Motor neuron (in vitro differentiated cells): Measurements from ENCODE around the gene MS4A6E. TPM values are rescaled to one million over a fixed set of nuclear protein-coding genes. Genes with fewer than 3 reads are reported as not detected.
A peak's percentile ranks its signal among the peaks of the same experiment; 100 is the strongest.
"Not testable (repeated sequence)": the region's sequence is repeated elsewhere in the genome, so short reads cannot be mapped to it uniquely, and the experiment has no call there.

ENCODE experiments used
- ATAC-seq, 8 experiments: fragments of 200-7000 bp; cut with Tn5 transposase; replicated peaks in 6 of 8; 2 replicates each; pipeline ENCODE4 v1.8.0; 2021; ENCODE audit warnings: mild to moderate bottlenecking in 8 of 8, moderate library complexity in 8 of 8
- H3K27ac ChIP-seq, 2 donors: fragments of 250-450 bp; sonication (Bioruptor Pico); 2 replicates each; pipeline ENCODE4 v1.9.0; 2021; ENCODE audit warnings: antibody characterized with exemption in 2 of 2, mild to moderate bottlenecking in 2 of 2, moderate library complexity in 1 of 2
- H3K4me1 ChIP-seq, 2 donors: fragments of 250-450 bp; sonication (Bioruptor Pico); replicated peaks in 1 of 2; 2 replicates each; pipeline ENCODE4 v1.6.1; 2021; ENCODE audit warnings: antibody characterized with exemption in 2 of 2, mild to moderate bottlenecking in 2 of 2, moderate library complexity in 1 of 2
- H3K4me3 ChIP-seq, 5 donors: fragments of 250-450 bp; sonication (Bioruptor Pico); 2 replicates each; pipeline ENCODE4 v1.9.0; 2021; ENCODE audit warnings: antibody characterized with exemption in 5 of 5, mild to moderate bottlenecking in 5 of 5, moderate library complexity in 4 of 5
- WGBS, 10 experiments: fragments of 450-650 bp; shearing (Covaris generic); methylation state at CpG; one replicate each; pipeline ENCODE4 v1.0.0; 2022; 5-methylcytosine and 5-hydroxymethylcytosine counted together
- in situ Hi-C, 9 experiments: fragments of 400-800 bp; cut with MboI; loops; one replicate each; pipeline ENCODE4 v1.15.0; 2021; ENCODE audit warnings: low sequenced_read_pairs in 9 of 9, low pct_unique_long_range_greater_than_20kb in 2 of 9; ENCODE audit not compliant: unreplicated experiment in 9 of 9
- total RNA-seq, 8 experiments: library from RNA; unstranded; fragments of 300-600 nt; gene quantifications; 2 replicates each; pipeline versions ENCODE4 v1.2.3 to v1.2.4, GENCODE V29; 2022

Gene MS4A6E
- total RNA-seq = not detected

GRCh38 chr11:60326955-60327354, at the start of gene MS4A6E:
Gene MS4A6E, plus strand, starts transcription at chr11:60327255. Its CDS starts 7,641 bp downstream, at chr11:60334896.
- no peaks in the 10 kb centered on the region for H3K4me1 ChIP-seq
- H3K4me3 ChIP-seq = no peak within 1 kb of the TSS
- H3K27ac ChIP-seq = no peak within 1 kb of the TSS
- in situ Hi-C loops = no loop called here
- no peak for ATAC-seq
- 0 to 88% (median 8%) methylated on average over 1 of the region's 1 CpG for WGBS, 10 experiments

- ATAC-seq = no peak
- WGBS, 10 experiments = 20 to 100% (median 97%) methylated on average over 1 to 3 of the region's 3 CpGs; no CpG with 5 or more reads in 2 of the 10 experiments
Observed at GRCh38 chr11:60280412-60280811, 46.6 kb upstream of the MS4A6E start, which contains the start of gene MS4A4A. Gene MS4A4A, plus strand, starts transcription at chr11:60280666. Its CDS starts 10 bp downstream, at chr11:60280676.

GRCh38 chr11:60281485-60281884, 45.6 kb upstream of the MS4A6E start:
- in situ Hi-C loops = no loop called here
- Histone ChIP-seq H3K4me3 (no peak overlapping the region), H3K27ac (no peak overlapping the region), H3K4me1 (peaks cover 0 to 5% of the 10 kb centered on the region in 2 donors)
- 0 to 80% (median 7%) methylated on average over 1 to 2 of the region's 2 CpGs; no CpG with 5 or more reads in 2 of the 10 experiments for WGBS, 10 experiments
- ATAC-seq = no peak

More at GRCh38 chr11:60280412-60280811, 46.6 kb upstream of the MS4A6E start, which contains the start of gene MS4A4A:
- no peak within 1 kb of the TSS for H3K4me3 ChIP-seq
- peaks cover 0 to 2% of the 10 kb centered on the region in 2 donors for H3K4me1 ChIP-seq
- in situ Hi-C loops = no loop called here
- H3K27ac ChIP-seq = no peak within 1 kb of the TSS

GRCh38 chr11:60282286-60282685, 44.8 kb upstream of the MS4A6E start:
- in situ Hi-C loops = no loop called here
- no peak for ATAC-seq
- Histone ChIP-seq H3K4me1 (peaks cover 0 to 5% of the 10 kb centered on the region in 2 donors), H3K4me3 (no peak overlapping the region), H3K27ac (no peak overlapping the region)
- WGBS, 10 experiments = 0 to 100% (median 82%) methylated on average over 1 to 2 of the region's 2 CpGs; no CpG with 5 or more reads in 1 of the 10 experiments

- ATAC-seq = peak in 1 of 8 experiments; percentile 46
- in situ Hi-C loops, H3K4me1 ChIP-seq, H3K27ac ChIP-seq, H3K4me3 ChIP-seq: not testable (repeated sequence)
- WGBS, 10 experiments = 0 to 36% (median 25%) methylated on average over 2 to 7 of the region's 7 CpGs; no CpG with 5 or more reads in 1 of the 10 experiments
Observed at GRCh38 chr11:60285411-60286126, 41.5 kb upstream of the MS4A6E start.

- in situ Hi-C loops = no loop called here
- peaks cover 0 to 5% of the 10 kb centered on the region in 2 donors for H3K4me1 ChIP-seq
- 90% methylated on average over 1 of the region's 1 CpG; no CpG with 5 or more reads in 9 of the 10 experiments for WGBS, 10 experiments
- no peak overlapping the region for H3K4me3 ChIP-seq
- H3K27ac ChIP-seq = no peak overlapping the region
- ATAC-seq = no peak
Observed at GRCh38 chr11:60288531-60288930, 38.5 kb upstream of the MS4A6E start.

GRCh38 chr11:60292145-60292544, 34.9 kb upstream of the MS4A6E start:
- H3K4me1 ChIP-seq = no peaks in the 10 kb centered on the region
- no peak for ATAC-seq
- no peak overlapping the region for H3K4me3 ChIP-seq
- in situ Hi-C loops = no loop called here
- WGBS, 10 experiments = 0 to 100% (median 35%) methylated on average over 1 to 2 of the region's 2 CpGs; no CpG with 5 or more reads in 4 of the 10 experiments
- no peak overlapping the region for H3K27ac ChIP-seq

- Histone ChIP-seq H3K4me1 (no peaks in the 10 kb centered on the region), H3K27ac (no peak overlapping the region), H3K4me3 (no peak overlapping the region)
- WGBS, 10 experiments = 30 to 100% (median 80%) methylated on average over 1 to 3 of the region's 3 CpGs
- no peak for ATAC-seq
- in situ Hi-C loops = no loop called here
Observed at GRCh38 chr11:60301178-60301577, 25.9 kb upstream of the MS4A6E start.

GRCh38 chr11:60301884-60302283, 25.2 kb upstream of the MS4A6E start:
- in situ Hi-C loops = not testable (repeated sequence)

GRCh38 chr11:60303661-60304060, 23.4 kb upstream of the MS4A6E start:
- ATAC-seq = no peak
- Histone ChIP-seq H3K4me3 (no peak overlapping the region), H3K4me1 (no peaks in the 10 kb centered on the region), H3K27ac (no peak overlapping the region)
- in situ Hi-C loops = no loop called here
- 22 to 98% (median 82%) methylated on average over 3 to 5 of the region's 5 CpGs; no CpG with 5 or more reads in 1 of the 10 experiments for WGBS, 10 experiments

More at GRCh38 chr11:60301884-60302283, 25.2 kb upstream of the MS4A6E start:
- not testable (repeated sequence) for H3K4me1 ChIP-seq, H3K27ac ChIP-seq, H3K4me3 ChIP-seq, ATAC-seq
- 18 to 100% (median 71%) methylated on average over 1 to 6 of the region's 6 CpGs; no CpG with 5 or more reads in 2 of the 10 experiments for WGBS, 10 experiments

- H3K4me1 ChIP-seq = no peaks in the 10 kb centered on the region
- ATAC-seq = peak in 2 of 8 experiments; percentile 32 to 37
- 0 to 87% (median 55%) methylated on average over 1 to 3 of the region's 3 CpGs; no CpG with 5 or more reads in 2 of the 10 experiments for WGBS, 10 experiments
- H3K27ac ChIP-seq = no peak overlapping the region
- in situ Hi-C loops = no loop called here
- no peak overlapping the region for H3K4me3 ChIP-seq
Observed at GRCh38 chr11:60305906-60306619, 21.0 kb upstream of the MS4A6E start.

GRCh38 chr11:60307507-60308195, 19.4 kb upstream of the MS4A6E start:
- H3K4me3 ChIP-seq = no peak overlapping the region
- no peaks in the 10 kb centered on the region for H3K4me1 ChIP-seq
- WGBS, 10 experiments = 0 to 89% (median 34%) methylated on average over 1 to 3 of the region's 3 CpGs; no CpG with 5 or more reads in 5 of the 10 experiments
- no peak overlapping the region for H3K27ac ChIP-seq
- in situ Hi-C loops = no loop called here
- no peak for ATAC-seq
